OCI-LY7 (cell line): Measurements from ENCODE around the gene ZIC2.

Experiments used
- CTCF ChIP-seq: fragments of 200-600 bp; sonication (generic); conservative IDR thresholded peaks from 2 replicates; pipeline ENCODE4 v1.5.1; 2014; ENCODE audit warnings: mild to moderate bottlenecking, antibody characterized with exemption, low read length, moderate library complexity, mixed read lengths
- EZH2phosphoT487 ChIP-seq: fragments of 200-600 bp; sonication (generic); IDR thresholded peaks from 2 replicates; pipeline ENCODE4 v1.6.1; 2018; ENCODE audit warnings: low read depth, borderline replicate concordance, mild to moderate bottlenecking, mixed run types, antibody characterized with exemption, low read length, moderate library complexity, mixed read lengths

DNA sequence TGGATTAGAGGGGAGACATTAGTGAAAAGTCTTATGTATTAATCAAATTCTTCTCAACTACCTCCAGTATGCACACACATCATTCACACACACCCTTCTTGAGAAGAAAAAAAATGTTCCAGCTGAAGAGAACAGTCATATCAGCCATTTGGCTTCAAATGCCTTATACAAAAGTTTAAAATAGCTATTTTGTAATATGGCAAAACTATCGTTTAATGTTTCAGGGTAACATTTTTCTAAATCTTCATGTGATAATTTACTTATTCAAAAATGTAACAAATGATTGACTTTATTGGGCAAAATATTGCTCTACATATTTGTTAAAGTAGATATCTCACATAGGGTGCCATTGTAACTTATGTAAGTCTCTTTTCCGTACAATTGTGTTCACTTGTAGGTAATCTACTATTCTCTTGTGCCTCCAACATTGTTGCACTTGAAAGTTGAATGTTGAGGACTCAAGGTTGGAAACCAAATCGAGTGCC, 13.6 kb downstream of the ZIC2 start:
- TF ChIP-seq CTCF (no peak), EZH2phosphoT487 (no peak)
